Nucleus accumbens (tissue), 56 donors: Measurements from ENCODE around the gene DCP2.

Source experiments
- DNase-seq, 56 donors: peaks; one replicate each; lab custom pipeline; 2025; lab: John Stamatoyannopoulos, UW

Gene DCP2

DNA sequence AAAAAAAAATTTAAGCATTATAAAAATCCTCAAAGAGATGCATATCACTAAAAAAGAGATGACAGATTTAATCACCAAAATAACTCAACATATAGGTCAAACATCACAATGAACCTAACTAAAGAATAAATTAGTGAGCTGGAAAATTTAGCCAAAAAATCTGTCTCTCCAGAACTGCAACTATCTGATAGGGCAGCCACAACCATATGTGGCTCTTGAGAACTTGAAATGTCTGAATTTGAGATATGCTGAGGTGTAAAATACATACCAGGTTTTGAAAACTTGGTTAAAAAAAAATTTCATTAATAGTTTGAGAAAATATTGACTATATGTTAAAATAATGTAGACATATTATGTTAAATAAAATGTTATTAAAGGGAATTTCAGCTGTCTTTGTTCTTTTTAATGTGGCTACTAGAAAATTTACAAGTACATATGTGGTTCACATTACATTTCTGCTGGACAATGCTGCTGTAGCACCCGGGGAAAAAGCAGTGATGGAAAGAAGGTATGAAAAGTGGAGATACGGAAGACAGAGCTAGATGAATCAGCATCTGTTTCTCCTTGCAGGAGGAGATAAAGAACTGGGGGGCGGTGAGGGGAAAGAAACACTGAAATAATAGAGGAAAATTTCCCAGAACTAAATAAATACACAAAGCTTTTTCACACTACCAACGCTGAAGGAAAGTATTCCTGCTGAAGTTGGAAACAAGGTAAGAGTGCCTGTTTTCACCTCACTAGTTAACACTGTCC lies 66.1 kb downstream of the DCP2 start:
- DNase-seq: no peak

DNA sequence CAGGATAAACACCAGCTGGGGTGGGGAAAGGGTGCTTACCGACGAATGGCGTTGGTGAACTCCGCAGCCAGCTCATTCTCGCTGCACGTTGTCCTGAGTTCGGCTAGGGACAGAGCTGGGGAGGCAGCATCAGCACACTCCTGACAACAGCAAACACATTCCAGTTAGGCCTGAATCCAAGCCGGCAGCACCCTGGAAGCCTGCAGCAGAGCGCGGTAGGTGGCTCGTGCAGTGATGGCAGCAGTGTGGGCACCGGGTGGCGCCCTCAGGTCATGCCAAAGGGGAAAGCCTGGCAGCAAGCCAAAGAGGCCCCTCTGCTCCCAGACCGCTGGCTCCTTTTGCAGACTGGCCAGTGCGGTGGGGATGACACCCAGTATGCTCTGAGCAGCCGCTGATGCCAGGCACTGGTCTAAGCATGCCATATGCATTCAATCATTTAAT lies 66.9 kb downstream of the DCP2 start:
- peak in 17 of 56 donors; percentile 5 to 51 (median 28) for DNase-seq

DNA sequence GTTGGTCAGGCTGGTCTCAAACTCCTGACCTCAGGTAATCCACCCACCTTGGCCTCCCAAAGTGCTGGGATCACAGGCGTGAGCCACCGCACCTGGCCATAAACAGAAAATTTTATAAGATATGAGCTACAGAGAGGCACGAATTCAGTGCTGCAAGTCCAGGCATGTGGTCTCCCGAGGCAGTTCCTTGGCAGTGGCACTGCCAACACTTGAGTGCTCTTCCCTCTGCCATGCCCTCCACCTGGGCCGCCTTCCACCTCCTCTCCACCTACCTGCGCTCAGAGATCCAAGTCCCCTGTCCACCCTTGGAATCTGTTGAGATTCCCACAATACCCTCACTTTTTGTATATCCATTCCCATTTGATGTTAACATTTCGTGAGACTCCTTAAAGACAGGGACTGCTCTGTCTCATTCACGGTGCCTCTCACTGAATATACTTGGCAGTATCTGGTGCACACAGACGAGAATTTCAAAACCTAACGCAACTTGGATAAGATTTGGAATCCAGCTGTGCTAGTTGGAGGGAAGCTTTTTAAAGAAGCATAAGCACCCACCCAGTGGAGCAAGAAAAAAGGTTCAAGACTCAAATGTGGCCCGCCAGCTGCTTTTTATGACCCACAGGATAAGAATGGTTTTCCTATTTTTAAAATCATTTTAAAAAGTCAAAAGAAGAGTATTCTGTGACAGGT lies 68.3 kb downstream of the DCP2 start:
- DNase-seq: no peak

DNA sequence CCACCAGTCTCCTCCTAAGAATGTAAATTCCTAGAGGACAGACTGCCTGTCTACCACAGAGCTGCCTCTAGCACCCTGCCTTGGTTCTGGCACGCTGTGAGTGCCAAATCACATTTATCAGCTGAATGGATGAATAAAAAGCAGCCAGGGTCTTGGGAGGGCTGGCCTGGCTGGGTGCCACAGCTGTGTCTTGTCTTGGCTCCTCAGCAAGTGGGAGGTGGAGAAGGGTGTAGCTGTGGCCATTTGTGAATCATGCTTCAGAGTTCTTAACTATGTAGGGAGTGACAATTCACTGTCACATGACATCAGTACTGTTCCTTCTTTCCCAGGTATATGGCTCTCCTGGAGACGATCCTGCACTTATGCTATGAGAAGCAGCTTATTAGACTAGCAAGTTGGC lies 70.6 kb downstream of the DCP2 start:
- DNase-seq: peak in 1 of 56 donors; percentile 20

DNA sequence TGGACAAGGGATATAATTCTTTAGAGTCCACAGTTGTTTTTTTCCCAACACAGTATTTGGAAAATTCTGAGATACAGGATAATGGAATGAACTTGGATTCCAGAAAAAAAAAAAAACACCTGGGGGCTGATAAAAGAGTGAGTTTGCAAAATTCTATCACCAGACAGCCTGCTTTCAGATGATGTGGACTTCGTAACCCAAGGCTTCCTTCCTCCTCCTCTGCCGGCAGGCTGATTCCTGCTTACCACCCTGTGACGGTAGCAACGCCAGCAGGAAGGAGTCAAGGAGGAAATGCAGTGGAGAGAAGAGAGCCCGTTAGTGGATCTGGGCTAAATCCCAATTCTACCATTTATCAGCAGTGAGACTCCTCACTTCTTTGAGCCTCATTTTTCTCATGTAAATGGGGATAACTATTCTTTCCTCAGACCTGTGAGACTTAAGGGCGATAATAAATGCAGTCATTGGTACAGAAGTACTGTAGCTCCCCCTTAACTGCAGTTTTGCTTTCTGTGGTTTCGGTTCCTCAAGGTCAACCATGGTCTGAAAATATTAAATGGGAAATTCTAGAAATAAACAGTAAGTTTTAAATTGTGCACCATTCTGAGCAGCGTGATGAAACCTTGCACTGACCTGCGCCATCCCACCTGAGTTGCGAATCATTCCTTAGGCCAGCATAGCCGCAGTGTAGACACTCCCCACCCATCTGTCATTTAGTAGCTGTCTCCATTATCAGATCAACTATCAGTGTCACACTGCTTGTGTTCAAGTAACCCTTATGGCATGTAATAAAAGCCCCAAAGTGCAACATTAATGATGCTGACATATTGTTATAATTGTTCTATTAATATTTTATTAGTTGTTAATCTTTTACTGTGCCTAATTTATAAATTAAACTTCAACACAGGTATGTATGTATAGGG lies 71.4 kb downstream of the DCP2 start:
- DNase-seq: peak in 4 of 56 donors; percentile 7 to 25 (median 10)

DNA sequence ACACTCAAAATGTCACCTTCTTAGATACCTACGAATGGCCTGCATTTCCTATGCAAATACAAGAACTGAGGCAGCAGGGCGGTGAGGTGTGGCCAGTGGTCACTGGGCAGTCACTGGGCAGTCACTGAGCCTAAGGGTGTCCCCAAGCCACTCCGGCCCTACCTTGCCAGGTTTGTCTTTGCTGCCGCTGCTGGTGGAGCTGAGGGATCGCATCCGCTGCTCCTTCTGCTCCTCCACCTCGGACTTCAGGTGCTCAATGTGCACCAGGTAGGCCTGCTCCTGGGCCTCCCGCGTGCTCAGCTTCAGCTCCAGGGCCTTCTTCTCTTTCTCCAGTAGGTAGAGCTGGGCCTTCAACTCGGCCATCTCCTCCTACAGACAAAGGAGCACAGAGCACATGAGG lies 72.3 kb downstream of the DCP2 start:
- DNase-seq: no peak

DNA sequence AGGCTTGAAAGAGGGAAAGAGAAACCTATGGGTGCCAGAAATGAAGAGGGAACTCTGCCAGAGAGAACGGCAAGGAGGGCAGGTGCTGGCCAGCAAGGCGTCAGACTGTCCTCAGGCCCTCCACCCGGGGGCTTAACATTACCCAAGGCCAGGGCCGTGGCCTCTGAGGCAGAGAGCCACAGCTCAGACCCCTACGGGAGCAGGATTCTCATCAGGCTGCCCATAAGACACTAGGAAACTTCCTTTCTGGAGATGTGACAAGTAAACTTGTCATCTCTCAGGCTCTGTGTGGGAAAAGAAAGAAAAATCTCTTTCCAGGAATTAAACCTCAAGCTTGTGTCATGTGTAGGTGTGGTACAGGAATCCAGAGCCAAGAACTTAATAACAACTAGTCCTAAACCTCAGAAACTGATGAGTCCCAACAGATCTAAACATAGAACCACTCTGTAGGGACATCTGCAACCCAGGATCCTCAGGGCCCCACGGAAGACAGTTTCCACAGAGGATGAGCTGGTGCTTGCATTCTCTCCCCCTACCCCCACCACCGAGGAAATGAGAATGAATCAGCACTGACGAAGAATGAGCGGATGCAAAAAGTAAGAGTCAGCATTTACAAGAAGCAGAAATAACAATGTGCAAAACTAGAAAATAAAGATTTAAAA lies 74.3 kb downstream of the DCP2 start:
- DNase-seq: peak in 4 of 56 donors; percentile 7 to 15 (median 11)

DNA sequence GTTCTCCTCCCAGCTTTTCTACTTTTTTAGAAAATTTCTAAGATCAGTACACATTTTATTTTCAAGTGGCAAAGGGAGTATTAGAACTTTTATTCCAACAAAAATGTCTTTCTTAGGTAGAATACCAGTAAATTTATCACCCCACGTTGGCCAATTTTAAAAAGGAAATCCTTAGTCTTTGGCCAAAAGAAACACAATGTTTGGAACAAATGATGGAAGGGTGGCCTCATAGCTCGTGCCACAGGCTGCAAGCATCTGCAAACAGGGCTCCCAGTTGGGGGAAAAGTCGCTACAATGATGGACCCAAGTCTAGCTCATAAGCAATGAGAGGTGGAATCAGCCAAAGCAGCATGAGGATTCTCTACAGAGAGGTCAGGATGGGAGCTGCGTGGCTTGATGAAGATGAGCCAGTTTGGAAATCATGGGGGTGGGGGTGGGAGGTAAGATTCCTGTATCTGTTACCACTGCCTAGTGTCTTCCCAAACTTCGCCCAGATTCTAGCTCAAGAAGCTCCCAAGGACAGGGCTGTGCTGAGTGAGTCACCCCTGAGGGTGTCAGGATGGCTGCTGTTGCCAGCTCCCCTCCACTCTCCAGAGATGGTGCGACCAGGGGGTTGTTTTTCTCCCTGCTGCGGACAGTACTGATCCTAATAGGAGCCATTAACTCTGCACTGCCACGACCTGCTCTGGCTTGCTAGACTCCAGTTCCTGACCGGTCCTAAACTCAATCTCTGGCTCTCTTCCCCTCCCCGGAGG lies 75.6 kb downstream of the DCP2 start:
- no peak for DNase-seq

DNA sequence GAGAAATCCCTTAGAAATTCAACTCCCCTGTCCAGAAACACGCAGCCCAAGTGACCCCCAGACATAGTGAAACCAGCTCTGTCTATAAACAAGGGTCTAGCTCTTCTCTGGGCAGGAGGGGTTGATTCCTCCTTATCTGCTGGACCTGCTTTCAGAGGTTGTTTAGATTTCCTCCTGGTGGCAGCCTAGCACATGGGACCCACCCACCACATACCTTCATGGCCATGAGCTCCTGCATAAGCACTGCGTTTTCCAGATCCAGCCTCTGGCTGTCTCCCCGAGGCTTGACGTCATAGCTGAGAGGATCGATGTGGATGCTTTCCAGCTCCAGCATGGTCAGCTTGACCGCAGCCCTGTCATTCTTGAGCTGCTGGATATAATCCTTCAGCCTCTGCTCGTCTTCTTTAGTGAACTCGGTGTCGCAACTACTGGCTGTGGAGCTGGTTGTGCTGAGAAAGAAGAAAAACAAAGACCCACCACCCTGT lies 77.0 kb downstream of the DCP2 start:
- no peak for DNase-seq

DNA sequence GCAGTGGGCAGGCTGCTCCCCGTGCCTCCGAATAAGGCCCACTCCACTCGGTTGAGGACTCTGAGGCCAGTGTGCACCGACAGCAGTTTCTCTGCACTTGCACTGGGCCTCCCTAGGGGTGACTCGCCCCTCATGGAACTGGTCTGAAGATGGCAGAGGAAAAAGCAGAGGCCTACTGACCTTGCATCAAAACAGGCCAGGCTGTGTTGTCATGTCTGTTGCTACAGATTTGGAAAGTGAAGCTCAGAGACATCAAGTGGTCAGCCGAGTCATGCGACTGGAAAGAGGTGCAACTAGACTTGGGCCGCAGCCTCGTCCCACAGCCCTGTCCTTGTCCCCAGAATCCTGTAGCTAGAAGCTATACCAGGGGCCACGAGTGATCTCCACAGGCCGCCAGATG lies 78.3 kb downstream of the DCP2 start:
- DNase-seq: no peak

DNA sequence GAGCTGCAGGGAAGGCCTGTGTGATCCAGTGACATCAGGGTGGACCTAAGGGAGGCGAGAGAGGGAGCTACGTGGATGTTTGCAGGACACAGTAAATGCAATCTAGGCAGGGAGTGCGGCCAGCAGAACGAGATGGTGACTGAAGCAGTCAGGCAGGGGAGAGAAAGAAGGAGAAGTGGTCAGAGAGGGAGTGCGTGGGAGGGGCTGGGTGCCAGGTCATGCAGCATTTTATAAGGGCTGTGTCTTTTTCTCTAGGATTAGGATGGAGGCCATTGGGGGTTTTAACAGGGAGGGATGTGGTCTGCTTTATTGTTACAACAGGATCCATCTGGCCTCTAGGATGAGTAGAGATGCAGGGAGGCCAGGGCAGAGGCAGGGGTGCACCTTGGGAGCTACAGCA lies 80.4 kb downstream of the DCP2 start:
- no peak for DNase-seq

DNA sequence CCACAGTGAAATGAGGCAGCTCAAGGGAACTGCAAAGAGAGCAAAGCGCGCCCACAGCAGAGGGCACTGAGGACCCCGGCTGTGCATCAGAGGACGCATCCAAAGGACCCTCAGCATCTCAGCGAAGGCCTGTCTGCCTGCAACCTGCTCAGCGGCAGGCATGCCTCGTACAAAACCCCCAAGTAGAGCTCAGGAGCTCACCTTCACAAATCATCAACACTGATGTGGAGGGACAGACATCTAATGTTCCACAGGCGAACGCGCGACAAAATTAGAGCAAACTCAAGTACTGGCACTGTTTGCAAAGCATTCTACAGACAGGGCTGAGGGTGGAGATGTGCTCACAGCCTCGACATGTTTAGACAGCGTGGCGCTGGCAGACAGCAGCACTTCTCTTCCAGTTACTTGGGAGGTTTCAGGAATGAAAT lies 81.0 kb downstream of the DCP2 start:
- peak in 10 of 56 donors; percentile 13 to 61 (median 34) for DNase-seq

DNA sequence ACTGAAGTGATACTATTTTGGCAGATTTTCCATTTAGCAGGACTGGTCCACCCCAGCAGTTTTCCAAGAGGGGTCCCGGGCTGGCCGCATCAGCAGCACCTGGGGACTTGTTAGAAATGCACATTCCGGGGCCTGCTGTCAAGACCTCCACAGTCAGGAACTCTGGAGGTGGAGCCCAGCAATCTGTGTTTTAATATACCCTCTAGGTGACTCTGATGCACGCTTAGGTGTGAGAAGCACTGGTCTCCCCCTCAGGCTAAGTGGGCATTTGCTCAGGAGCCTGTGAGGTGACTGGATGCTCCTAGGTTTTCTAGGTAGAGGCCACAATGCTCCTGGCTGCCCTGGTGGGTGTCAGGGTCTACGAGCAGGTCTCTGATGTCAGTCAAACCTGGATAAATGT lies 81.7 kb downstream of the DCP2 start:
- DNase-seq: no peak

DNA sequence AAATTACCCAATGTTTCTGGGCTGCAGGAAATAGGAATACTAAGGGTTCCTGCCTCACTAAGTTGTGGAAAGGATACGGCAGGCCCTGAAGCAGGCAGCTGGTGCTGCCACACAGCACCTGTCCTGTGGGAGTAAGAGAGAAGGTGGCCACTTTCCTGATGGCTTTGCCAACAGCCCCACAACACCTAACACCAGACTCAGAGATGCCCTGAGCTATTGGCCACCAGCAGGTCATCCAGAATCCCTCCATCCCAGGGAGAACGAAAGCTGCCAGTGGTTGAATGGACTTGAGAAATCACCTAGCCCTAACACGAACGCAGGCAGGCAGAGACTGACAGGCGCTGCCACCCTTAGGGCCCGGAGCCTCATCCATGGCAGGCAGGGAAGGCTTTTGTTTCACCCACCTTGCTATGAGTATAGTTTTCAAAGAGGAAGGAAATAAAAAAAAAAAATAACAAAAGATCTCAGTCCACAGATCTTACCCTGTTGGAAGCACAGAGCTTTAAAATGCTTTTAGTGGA lies 82.2 kb downstream of the DCP2 start:
- no peak for DNase-seq

DNA sequence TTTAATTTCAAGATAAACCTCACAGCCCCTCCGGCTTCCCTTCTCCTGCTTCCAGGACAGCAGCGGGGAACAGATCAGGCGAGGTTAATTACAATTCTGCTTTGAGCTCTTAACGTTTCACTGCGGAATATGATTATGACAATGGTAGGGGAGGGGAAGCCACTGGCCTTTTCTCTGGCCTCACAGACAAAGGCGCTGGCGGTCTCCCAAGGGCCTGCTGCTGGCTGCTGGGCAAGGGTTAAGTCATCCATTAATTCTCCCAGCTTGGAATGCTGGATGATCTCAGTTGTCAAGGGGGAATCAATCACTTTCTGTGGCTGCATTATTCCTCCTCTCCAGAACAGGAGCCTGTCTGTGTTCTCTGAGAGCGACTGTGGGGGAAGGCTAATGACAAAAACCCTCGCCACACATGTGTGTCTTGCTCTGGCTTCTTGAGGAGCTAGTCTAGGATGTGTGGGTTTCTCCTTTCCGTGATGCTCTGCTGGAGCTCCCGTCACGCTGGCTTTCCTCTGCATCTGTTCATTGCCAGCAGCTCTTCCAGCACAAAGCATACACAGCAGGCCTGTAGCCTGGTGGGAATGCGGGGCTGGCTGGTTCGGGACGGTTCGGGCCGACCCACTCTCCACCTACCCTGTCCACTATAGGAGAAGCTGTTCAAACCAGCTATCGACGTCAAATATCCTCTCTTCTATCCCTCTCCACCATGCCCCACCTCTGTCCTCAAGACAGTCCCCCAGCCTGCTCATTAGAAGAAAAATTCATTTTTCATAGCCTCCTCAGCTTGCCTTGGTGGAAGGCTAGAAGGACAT lies 82.8 kb downstream of the DCP2 start:
- DNase-seq: peak in 29 of 56 donors; percentile 7 to 70 (median 30)

DNA sequence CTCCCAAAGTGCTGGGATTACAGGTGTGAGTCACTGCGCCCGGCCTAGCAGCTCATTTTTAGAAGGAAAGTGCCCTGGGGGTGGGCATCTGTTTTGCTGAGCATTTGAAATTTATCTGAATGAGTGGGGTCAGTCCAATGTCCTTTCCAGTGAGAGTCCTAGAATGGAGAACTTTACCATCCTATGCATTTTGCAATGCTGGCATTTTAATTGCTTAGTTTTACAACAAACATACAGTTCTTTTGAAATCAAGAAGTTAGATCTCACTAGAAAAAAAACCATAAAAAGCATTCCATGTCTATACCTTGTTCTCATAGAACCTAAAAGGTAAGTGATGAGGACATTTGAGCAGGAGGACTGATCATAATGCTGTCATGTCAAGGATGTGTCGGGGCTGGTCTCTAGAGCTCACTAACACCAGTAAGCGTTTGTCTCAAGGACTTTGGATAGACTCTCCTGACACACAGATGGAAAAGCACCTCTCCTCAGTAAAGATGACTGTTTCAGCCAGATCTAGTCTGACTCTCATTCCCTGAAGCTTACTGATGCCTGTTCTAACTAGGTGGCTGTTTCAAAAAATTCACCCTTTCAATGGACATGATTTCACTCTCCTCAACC lies 83.9 kb downstream of the DCP2 start:
- DNase-seq: no peak

DNA sequence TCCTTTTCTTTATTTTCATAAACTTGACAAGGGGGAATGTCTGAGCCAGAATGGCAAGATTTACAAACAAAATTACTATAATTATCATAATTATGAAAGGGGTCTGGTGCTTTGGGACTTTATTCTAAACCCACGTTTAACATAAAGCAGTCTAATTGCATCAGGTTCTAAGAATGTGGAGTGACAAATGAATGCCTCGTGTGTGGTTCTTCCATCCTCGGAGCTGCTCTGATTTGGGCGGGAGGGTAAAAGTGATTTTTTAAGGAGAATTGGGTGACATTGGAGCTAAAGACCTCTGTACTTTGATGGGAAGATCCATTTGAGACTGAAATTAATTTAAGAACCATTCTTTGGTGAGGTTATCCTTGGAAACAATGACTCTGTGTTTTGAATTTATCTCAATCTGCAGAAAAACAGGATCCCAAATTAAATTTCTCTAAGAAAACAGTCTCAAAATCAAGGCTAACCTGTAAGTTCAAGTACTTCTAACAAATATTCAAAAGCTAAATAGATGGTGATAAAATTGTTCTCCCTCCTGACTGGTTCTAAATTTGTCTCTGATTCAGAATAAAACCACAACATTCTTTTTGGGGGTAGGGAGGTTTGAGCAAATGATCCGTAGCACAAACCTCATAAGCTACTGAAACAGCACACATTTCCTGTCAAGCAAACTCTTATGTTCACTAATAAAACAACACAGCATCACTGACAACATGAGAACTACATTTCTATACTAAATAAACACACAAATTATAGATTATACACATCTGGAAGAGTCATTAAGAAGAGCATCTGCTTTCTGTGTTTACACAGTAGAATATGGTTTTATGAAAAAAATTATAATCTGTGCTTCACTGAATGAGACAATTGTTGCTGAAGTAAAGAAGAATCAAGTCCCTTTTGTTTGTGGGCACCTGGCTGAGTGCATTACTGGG lies 85.5 kb downstream of the DCP2 start:
- no peak for DNase-seq
